GM18867 (cell line): ENCODE data around the gene MAT2A.
"Not testable (repeated sequence)": the region's sequence is repeated elsewhere in the genome, so short reads cannot be mapped to it uniquely, and the experiment has no call there.

Source experiments
- ATAC-seq: cut with Tn5 transposase; IDR thresholded peaks from one replicate; pipeline ENCODE4 v1.9.1; 2021; ENCODE audit warnings: mild to moderate bottlenecking, moderate library complexity; ENCODE audit not compliant: unreplicated experiment

The MAT2A gene

GRCh38 chr2:85523903-85524335 is 15.0 kb upstream of the MAT2A start:
- no peak for ATAC-seq

- ATAC-seq, result no peak
These were observed 14.5 kb upstream of the MAT2A start for GRCh38 chr2:85524336-85524908.

GRCh38 chr2:85525029-85525428 is 13.9 kb upstream of the MAT2A start:
- ATAC-seq, result no peak

- ATAC-seq, result no peak
These were observed 13.4 kb upstream of the MAT2A start for GRCh38 chr2:85525567-85525966.

GRCh38 chr2:85527787-85528186 is 11.2 kb upstream of the MAT2A start:
- no peak for ATAC-seq

GRCh38 chr2:85528355-85528754 is 10.6 kb upstream of the MAT2A start:
- ATAC-seq, result no peak

GRCh38 chr2:85529809-85530208 is 9.2 kb upstream of the MAT2A start:
- no peak for ATAC-seq

GRCh38 chr2:85531589-85531988 is 7.4 kb upstream of the MAT2A start:
- ATAC-seq, result no peak

- no peak for ATAC-seq
These were observed 4.9 kb upstream of the MAT2A start for GRCh38 chr2:85534099-85534498.

- ATAC-seq, result no peak
These were observed 4.1 kb upstream of the MAT2A start for GRCh38 chr2:85534881-85535280.

- no peak for ATAC-seq
These were observed 2.5 kb upstream of the MAT2A start for GRCh38 chr2:85536479-85536878.

GRCh38 chr2:85537600-85538506 is 1.1 kb upstream of the MAT2A start:
- ATAC-seq, result no peak

GRCh38 chr2:85539361-85540132 is 579 bp downstream of the MAT2A start:
- ATAC-seq, result peak; percentile 35

GRCh38 chr2:85540133-85540648 is 1.2 kb downstream of the MAT2A start:
- ATAC-seq, result no peak

GRCh38 chr2:85541262-85541661 is 2.3 kb downstream of the MAT2A start:
- no peak for ATAC-seq

- no peak for ATAC-seq
These were observed 2.9 kb downstream of the MAT2A start for GRCh38 chr2:85541753-85542457.

- no peak for ATAC-seq
These were observed 3.8 kb downstream of the MAT2A start for GRCh38 chr2:85542777-85543176.

GRCh38 chr2:85544254-85544691 is 5.3 kb downstream of the MAT2A start:
- ATAC-seq, result not testable (repeated sequence)

GRCh38 chr2:85544915-85545779 is 6.2 kb downstream of the MAT2A start:
- ATAC-seq, result not testable (repeated sequence)

- ATAC-seq, result no peak
These were observed 6.8 kb downstream of the MAT2A start for GRCh38 chr2:85545780-85546240.
